ENCODE measurements around the gene SMIM11. TPM values are rescaled to one million over a fixed set of nuclear protein-coding genes. Genes with fewer than 3 reads are reported as not detected.

SMIM11 gene
- total RNA-seq, 4 donors from 2014 or later: 6.1 to 16.2 (median 8.0) TPM

- peaks cover 6 to 51% (median 7%) of the 10 kb centered on the region in 3 donors for H3K4me1 ChIP-seq
- H3K9me3 ChIP-seq: no peaks in the 10 kb centered on the region
- no peak for TF ChIP-seq EP300 (IDR thresholded peaks at IDR 0.05)
- no peak for TF ChIP-seq POLR2A (IDR thresholded peaks at IDR 0.05)
- TF ChIP-seq CTCF (IDR thresholded peaks at IDR 0.05): no peak
- TF ChIP-seq POLR2AphosphoS5 (IDR thresholded peaks at IDR 0.05): no peak
- no peaks in the 10 kb centered on the region for H3K27me3 ChIP-seq
- H3K27ac ChIP-seq: no peak overlapping the region
- ATAC-seq: no peak
- H3K36me3 ChIP-seq: no peaks in the 10 kb centered on the region
- no peak overlapping the region for H3K4me3 ChIP-seq
- WGBS, 2 donors (ENCODE audit: low coverage in 1 of 2): 87 to 100% methylated on average over 1 to 4 of the region's 5 CpGs
Observed at GRCh38 chr21:34342476-34342875, 32.8 kb upstream of the SMIM11 start.

DNA sequence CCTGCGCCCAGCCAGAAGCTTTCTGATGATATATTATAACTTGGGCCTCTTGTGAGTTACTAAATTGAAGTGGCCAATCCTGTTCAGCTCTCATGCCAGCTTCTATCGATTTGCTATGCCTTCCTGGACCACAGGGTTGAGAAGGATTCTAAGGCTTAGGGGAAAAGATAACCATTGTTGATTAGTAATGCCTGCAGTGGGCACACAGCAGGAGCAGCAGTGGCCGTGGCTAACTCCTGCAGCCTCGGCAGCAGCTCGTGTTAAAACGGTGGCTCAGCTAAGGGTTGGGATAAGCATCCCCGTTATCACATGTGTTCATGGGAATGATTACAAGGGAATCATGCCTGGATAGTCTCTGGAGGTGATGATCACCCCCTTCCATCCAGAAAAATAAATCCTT lies 32.0 kb upstream of the SMIM11 start:
- Histone ChIP-seq H3K9me3 (no peaks in the 10 kb centered on the region), H3K36me3 (no peaks in the 10 kb centered on the region), H3K27ac (peak overlapping the region in 2 of 4 donors; percentile 72 to 77), H3K4me1 (peaks cover 6 to 49% (median 7%) of the 10 kb centered on the region in 3 donors), H3K27me3 (no peaks in the 10 kb centered on the region), H3K4me3 (no peak overlapping the region)
- no peak for ATAC-seq
- WGBS, 2 donors (ENCODE audit: low coverage in 1 of 2): 93% methylated on average over 5 of the region's 7 CpGs; no CpG with 5 or more reads in 1 of the 2 donors
- no peak for TF ChIP-seq POLR2A (IDR thresholded peaks at IDR 0.05)
- TF ChIP-seq POLR2AphosphoS5 (IDR thresholded peaks at IDR 0.05): no peak
- no peak for TF ChIP-seq EP300 (IDR thresholded peaks at IDR 0.05)
- no peak for TF ChIP-seq CTCF (IDR thresholded peaks at IDR 0.05)

GRCh38 chr21:34343838-34344381 lies 31.4 kb upstream of the SMIM11 start:
- Histone ChIP-seq H3K4me1 (peaks cover 6 to 43% (median 7%) of the 10 kb centered on the region in 3 donors), H3K4me3 (no peak overlapping the region), H3K27ac (peak overlapping the region in 2 of 4 donors; percentile 72 to 77), H3K9me3 (no peaks in the 10 kb centered on the region), H3K27me3 (no peaks in the 10 kb centered on the region), H3K36me3 (no peaks in the 10 kb centered on the region)
- 79 to 85% methylated on average over 2 to 4 of the region's 14 CpGs for WGBS, 2 donors (ENCODE audit: low coverage in 1 of 2)
- TF ChIP-seq POLR2AphosphoS5 (IDR thresholded peaks at IDR 0.05): no peak
- TF ChIP-seq POLR2A (IDR thresholded peaks at IDR 0.05): no peak
- no peak for TF ChIP-seq CTCF (IDR thresholded peaks at IDR 0.05)
- TF ChIP-seq EP300 (IDR thresholded peaks at IDR 0.05): no peak
- no peak for ATAC-seq

- Histone ChIP-seq H3K4me3 (no peak overlapping the region), H3K4me1 (peaks cover 6 to 43% (median 7%) of the 10 kb centered on the region in 3 donors), H3K27me3 (no peaks in the 10 kb centered on the region), H3K36me3 (no peaks in the 10 kb centered on the region), H3K9me3 (no peaks in the 10 kb centered on the region), H3K27ac (peak overlapping the region in 2 of 4 donors; percentile 72 to 77)
- no peak for TF ChIP-seq POLR2A (IDR thresholded peaks at IDR 0.05)
- no peak for ATAC-seq
- no CpG with 5 or more reads among the region's 5 CpGs for WGBS, 2 donors (ENCODE audit: low coverage in 1 of 2)
Observed at GRCh38 chr21:34344584-34344983, 30.7 kb upstream of the SMIM11 start.

GRCh38 chr21:34345091-34345871 lies 30.0 kb upstream of the SMIM11 start:
- Histone ChIP-seq H3K36me3 (no peaks in the 10 kb centered on the region), H3K27me3 (no peaks in the 10 kb centered on the region), H3K4me3 (no peak overlapping the region), H3K27ac (peak overlapping the region in 3 of 4 donors; percentile 63 to 77 (median 72)), H3K9me3 (no peaks in the 10 kb centered on the region), H3K4me1 (peaks cover 6 to 43% (median 7%) of the 10 kb centered on the region in 3 donors)
- ATAC-seq: peak; percentile 5
- no peak for TF ChIP-seq EP300 (IDR thresholded peaks at IDR 0.05)
- no peak for TF ChIP-seq CTCF (IDR thresholded peaks at IDR 0.05)
- WGBS, 2 donors (ENCODE audit: low coverage in 1 of 2): 55 to 73% methylated on average over 4 to 9 of the region's 15 CpGs

All from gastroesophageal sphincter (tissue), 4 donors.